H1 (cell line): ENCODE measurements around the gene DCP2. TPM values are rescaled to one million over a fixed set of nuclear protein-coding genes. Genes with fewer than 3 reads are reported as not detected.

ENCODE experiments used
- CTCF ChIA-PET: fragments of 300-600 bp; sonication (Branson Sonifier 250); formaldehyde crosslinking; loops from one replicate; lab custom pipeline; 2021; ENCODE audit not compliant: partially characterized antibody; lab: Charles Lee
- POLR2A ChIA-PET: fragments of 300-600 bp; sonication (Branson Sonifier 250); formaldehyde crosslinking; loops from one replicate; lab custom pipeline; 2021; ENCODE audit warnings: inconsistent platforms; ENCODE audit not compliant: partially characterized antibody; lab: Charles Lee
- DNase-seq, 2 experiments: peaks; one replicate each; pipeline versions ENCODE4 v3.0.0 to v3.0.0-alpha.2; 2010 to 2022; ENCODE audit warnings: low spot score in 2 of 2, low read depth in 1 of 2, mixed read lengths in 1 of 2
- FAIRE-seq: peaks from 2 replicates; lab custom pipeline; 2011; peaks lifted over from hg19 to GRCh38; lab: Jason Lieb, UNC
- H2AFZ ChIP-seq: 2 replicates; pipeline ENCODE4 v1.8.1; 2012; ENCODE audit warnings: low read length, inconsistent platforms
- H2AK5ac ChIP-seq: 2 replicates; pipeline ENCODE4 v1.6.1; 2013; ENCODE audit warnings: low read depth, low read length
- H2BK120ac ChIP-seq: replicated peaks from 2 replicates; pipeline ENCODE3; 2013; ENCODE audit warnings: low read depth, low read length, inconsistent platforms
- H2BK12ac ChIP-seq: 2 replicates; pipeline ENCODE4 v1.6.1; 2013; ENCODE audit warnings: low read depth, low read length
- H2BK15ac ChIP-seq: 2 replicates; pipeline ENCODE4 v1.6.1; 2013; ENCODE audit warnings: low read length
- H2BK20ac ChIP-seq: 2 replicates; pipeline ENCODE4 v1.6.1; 2013; ENCODE audit warnings: low read length
- H2BK5ac ChIP-seq: 2 replicates; pipeline ENCODE4 v1.6.1; 2013; ENCODE audit warnings: low read depth, low read length
- H3K14ac ChIP-seq: 2 replicates; pipeline ENCODE4 v1.6.1; 2013; ENCODE audit warnings: inconsistent platforms; ENCODE audit not compliant: insufficient read length
- H3K18ac ChIP-seq: 2 replicates; pipeline ENCODE4 v1.6.1; 2013; ENCODE audit warnings: low read length; ENCODE audit errors: extremely low read depth
- H3K23ac ChIP-seq: 2 replicates; pipeline ENCODE4 v1.6.1; 2013; ENCODE audit warnings: inconsistent platforms; ENCODE audit not compliant: insufficient read length
- H3K23me2 ChIP-seq: 2 replicates; pipeline ENCODE4 v1.6.1; 2013; ENCODE audit warnings: low read depth, low read length
- H3K27ac ChIP-seq: 2 replicates; pipeline ENCODE4 v1.6.1; 2011; ENCODE audit warnings: low read depth, low read length, inconsistent platforms
- H3K27me3 ChIP-seq, 4 experiments: replicated peaks in 1 of 4; 1 replicate in 1 of 4; 2 replicates in 3 of 4; pipeline versions ENCODE4 v1.6.1 to v1.8.1; 2011 to 2013; ENCODE audit warnings: low read length in 3 of 4, mild to moderate bottlenecking in 3 of 4, inconsistent platforms in 2 of 4, mixed read lengths in 2 of 4, moderate library complexity in 1 of 4; ENCODE audit not compliant: control insufficient read depth in 3 of 4, insufficient read depth in 3 of 4; ENCODE audit errors: extremely low read depth in 1 of 4
- H3K36me3 ChIP-seq, 4 experiments: 2 replicates each; pipeline versions ENCODE4 v1.6.1 to v1.8.1; 2011 to 2013; ENCODE audit warnings: mild to moderate bottlenecking in 4 of 4, low read length in 3 of 4, moderate library complexity in 2 of 4, control low read depth in 1 of 4, inconsistent platforms in 1 of 4; ENCODE audit not compliant: insufficient read depth in 4 of 4, control insufficient read depth in 2 of 4
- H3K4ac ChIP-seq: replicated peaks from 2 replicates; pipeline ENCODE3; 2013; ENCODE audit warnings: low read length, low read depth, mixed read lengths, inconsistent platforms; ENCODE audit not compliant: insufficient read length
- H3K4me1 ChIP-seq, 4 experiments: replicated peaks in 1 of 4; 1 replicate in 1 of 4; 2 replicates in 3 of 4; pipeline versions ENCODE4 v1.6.1 to v1.8.1; 2011 to 2013; ENCODE audit warnings: low read length in 3 of 4, inconsistent platforms in 2 of 4, mixed read lengths in 1 of 4; ENCODE audit not compliant: insufficient read depth in 4 of 4, control insufficient read depth in 3 of 4
- H3K4me2 ChIP-seq, 2 experiments: 2 replicates each; pipeline versions ENCODE4 v1.6.1 to v1.8.1; 2011 to 2013; ENCODE audit warnings: low read depth in 2 of 2, low read length in 2 of 2, control low read depth in 1 of 2, inconsistent platforms in 1 of 2, mild to moderate bottlenecking in 1 of 2; ENCODE audit not compliant: insufficient read depth in 1 of 2
- H3K4me3 ChIP-seq, 4 experiments: fragments of 200-600, 300-600 bp in 1 of 4; sonication (generic), shearing (Covaris generic), sonication (Bioruptor Twin) in 1 of 4; 2 replicates each; pipeline versions ENCODE4 v1.5.1 to v1.8.1; 2011 to 2016; ENCODE audit warnings: low read length in 4 of 4, low read depth in 3 of 4, control low read depth in 2 of 4, inconsistent platforms in 2 of 4, mild to moderate bottlenecking in 2 of 4, mixed read lengths in 1 of 4, moderate library complexity in 1 of 4; ENCODE audit not compliant: insufficient read depth in 2 of 4; ENCODE audit errors: extremely low read depth in 1 of 4
- H3K56ac ChIP-seq: replicated peaks from 2 replicates; pipeline ENCODE3; 2013; ENCODE audit warnings: low read depth, mild to moderate bottlenecking, mixed read lengths, low read length, inconsistent platforms; ENCODE audit not compliant: insufficient read length
- H3K79me1 ChIP-seq: 2 replicates; pipeline ENCODE4 v1.6.1; 2013; ENCODE audit warnings: low read depth, low read length, control low read depth
- H3K79me2 ChIP-seq, 2 experiments: 2 replicates each; pipeline versions ENCODE4 v1.6.1 to v1.8.1; 2012 to 2013; ENCODE audit warnings: low read length in 2 of 2, mild to moderate bottlenecking in 2 of 2, inconsistent platforms in 1 of 2; ENCODE audit not compliant: insufficient read depth in 2 of 2, control insufficient read depth in 1 of 2
- H3K9ac ChIP-seq, 4 experiments: replicated peaks in 1 of 4; 1 replicate in 1 of 4; 2 replicates in 3 of 4; pipeline versions ENCODE4 v1.6.1 to v1.8.1; 2011 to 2013; ENCODE audit warnings: low read depth in 3 of 4, low read length in 3 of 4, control low read depth in 2 of 4, mild to moderate bottlenecking in 2 of 4, moderate library complexity in 2 of 4, inconsistent platforms in 1 of 4; ENCODE audit errors: extremely low read depth in 1 of 4
- H3K9me3 ChIP-seq, 2 experiments: 2 replicates each; pipeline versions ENCODE4 v1.6.1 to v1.8.1; 2012 to 2013; ENCODE audit warnings: mild to moderate bottlenecking in 2 of 2, moderate library complexity in 2 of 2, control low read depth in 1 of 2, inconsistent platforms in 1 of 2, low read depth in 1 of 2, low read length in 1 of 2, mixed read lengths in 1 of 2; ENCODE audit not compliant: insufficient read depth in 2 of 2
- H4K20me1 ChIP-seq, 2 experiments: replicated peaks in 1 of 2; 2 replicates each; pipeline versions ENCODE3 to v1.8.1; 2011 to 2013; ENCODE audit warnings: inconsistent platforms in 2 of 2, low read length in 2 of 2, mild to moderate bottlenecking in 1 of 2; ENCODE audit not compliant: insufficient read depth in 2 of 2, control insufficient read depth in 1 of 2
- H4K5ac ChIP-seq: 2 replicates; pipeline ENCODE4 v1.6.1; 2013; ENCODE audit warnings: low read length, low read depth, mixed read lengths, inconsistent platforms; ENCODE audit not compliant: insufficient read length
- H4K8ac ChIP-seq: 2 replicates; pipeline ENCODE4 v1.8.0; 2013; ENCODE audit warnings: mild to moderate bottlenecking, moderate library complexity, low read length, inconsistent platforms; ENCODE audit not compliant: insufficient read depth; ENCODE audit errors: extremely low read depth
- H4K91ac ChIP-seq: replicated peaks from 2 replicates; pipeline ENCODE3; 2013; ENCODE audit warnings: low read length, mixed read lengths, inconsistent platforms; ENCODE audit not compliant: insufficient read length
- ASH2L ChIP-seq: fragments of 200-600, 300-600 bp; sonication (generic); IDR thresholded peaks from one replicate; pipeline ENCODE4 v1.7.1; 2017; ENCODE audit warnings: low read length
- CTCF ChIP-seq, 3 experiments: IDR thresholded peaks; 1 replicate in 2 of 3; 2 replicates in 1 of 3; pipeline versions ENCODE4 v1.5.1 to v1.6.1; 2011; ENCODE audit warnings: low read length in 3 of 3, mild to moderate bottlenecking in 3 of 3, inconsistent platforms in 2 of 3, low read depth in 1 of 3, moderate library complexity in 1 of 3; ENCODE audit not compliant: insufficient read depth in 1 of 3; ENCODE audit errors: control extremely low read depth in 1 of 3
- EP300 ChIP-seq, 2 experiments: IDR thresholded peaks; 1 replicate in 1 of 2; 2 replicates in 1 of 2; pipeline ENCODE4 v1.6.1; 2011 to 2012; ENCODE audit warnings: low read depth in 2 of 2, low read length in 2 of 2, mild to moderate bottlenecking in 2 of 2, borderline replicate concordance in 1 of 2, inconsistent platforms in 1 of 2, moderate library complexity in 1 of 2
- HDAC6 ChIP-seq: IDR thresholded peaks from one replicate; pipeline ENCODE4 v1.7.1; 2012; ENCODE audit warnings: low read depth, mild to moderate bottlenecking, inconsistent platforms, low read length, moderate library complexity
- KDM5A ChIP-seq: fragments of 200-600 bp; IDR thresholded peaks from 2 replicates; pipeline ENCODE4 v1.7.1; 2012; ENCODE audit warnings: mild to moderate bottlenecking, low read length, inconsistent platforms, mixed read lengths
- MAFK ChIP-seq: IDR thresholded peaks from 2 replicates; pipeline ENCODE4 v1.6.1; 2012; ENCODE audit warnings: low read depth, mild to moderate bottlenecking, improper control_type of control experiment, low read length
- POU5F1 ChIP-seq: IDR thresholded peaks from 2 replicates; pipeline ENCODE4 v1.6.1; 2011; ENCODE audit warnings: low read depth, mild to moderate bottlenecking, low read length, moderate library complexity
- RNF2 ChIP-seq: fragments of 200-900, 300-1000 bp; sonication (generic); IDR thresholded peaks from 2 replicates; pipeline ENCODE4 v1.7.1; 2016; ENCODE audit warnings: borderline replicate concordance, low read depth, mild to moderate bottlenecking, antibody characterized with exemption, low read length; ENCODE audit not compliant: poor library complexity, severe bottlenecking; ENCODE audit errors: missing control alignments
- SP2 ChIP-seq: IDR thresholded peaks from 2 replicates; pipeline ENCODE4 v1.6.1; 2012; ENCODE audit warnings: mild to moderate bottlenecking, low read length, inconsistent platforms
- TAF7 ChIP-seq: optimal IDR thresholded peaks from 2 replicates; pipeline ENCODE3; 2011; ENCODE audit warnings: low read depth, mild to moderate bottlenecking, inconsistent platforms, low read length, moderate library complexity, borderline replicate concordance
- ZNF274 ChIP-seq: IDR thresholded peaks from 2 replicates; pipeline ENCODE4 v1.7.0; 2012; ENCODE audit warnings: low read length, borderline replicate concordance; ENCODE audit errors: extremely low read depth
- WGBS, 2 experiments: shearing (Covaris generic) in 1 of 2; methylation state at CpG; one replicate each; pipeline versions ENCODE4 v1.1.6 to v1.1.7; 2013 to 2015; ENCODE audit warnings: low lambda C conversion rate in 2 of 2, mixed read lengths in 2 of 2, inconsistent platforms in 1 of 2, low coverage in 1 of 2, missing lambda C conversion rate in 1 of 2; ENCODE audit not compliant: insufficient replicate concordance in 2 of 2, insufficient coverage in 1 of 2, insufficient read length in 1 of 2; ENCODE audit errors: extremely low coverage in 1 of 2, missing lambda C conversion rate in 1 of 2; 5-methylcytosine and 5-hydroxymethylcytosine counted together
- polyA plus RNA-seq, 7 experiments: library from polyadenylated mRNA; depleted of rRNA in 3 of 7; stranded (reverse) in 5 of 7; unstranded in 2 of 7; fragments of >200 nt in 5 of 7; fragments of 200-250 nt in 2 of 7; gene quantifications; 1 replicate in 5 of 7; 2 replicates in 1 of 7; 4 replicates in 1 of 7; pipeline versions ENCODE4 v1.2.1 to v1.2.3, GENCODE V29; 2011 to 2013; ENCODE audit warnings: missing spikeins in 2 of 7, mixed read lengths in 2 of 7
- total RNA-seq: library from RNA; stranded (reverse); fragmentation: NEBNext Ultra II Directional; extraction: Animal tissue kit (Norgen Biotek cat#: 25700); gene quantifications from 2 replicates; pipeline ENCODE4 v1.2.1, GENCODE V29; 2021

Gene DCP2
- total and polyA plus RNA-seq, 2 of the 8 experiments (the other 6 are each of a cell fraction or from before 2014, with no cell fraction given), result 14.4 to 162 TPM

- Histone ChIP-seq H3K79me2 (peaks cover 0 to 22% of the 10 kb centered on the region in 2 experiments; a peak in 3 of 4 replicates), H3K4me3 (no peak overlapping the region), H4K8ac (no peak overlapping the region), H3K27me3 (no peaks in the 10 kb centered on the region), H3K9me3 (no peaks in the 10 kb centered on the region), H3K18ac (no peak overlapping the region), H2BK15ac (no peak overlapping the region), H3K23ac (no peak overlapping the region), H3K36me3 (peaks cover 3 to 68% (median 27%) of the 10 kb centered on the region in 4 experiments), H2AFZ (no peak overlapping the region), H3K14ac (no peak overlapping the region), H3K4me2 (no peak overlapping the region), H3K4ac (no peak overlapping the region), H3K27ac (no peak overlapping the region), H3K56ac (no peak overlapping the region), H2AK5ac (no peak overlapping the region), H2BK12ac (no peak overlapping the region), H4K5ac (no peak overlapping the region), H2BK20ac (no peak overlapping the region), H2BK120ac (no peak overlapping the region), H3K79me1 (no peaks in the 10 kb centered on the region), H2BK5ac (no peak overlapping the region), H3K4me1 (no peaks in the 10 kb centered on the region; a peak in 1 of 7 replicates), H3K23me2 (no peaks in the 10 kb centered on the region), H4K91ac (no peak overlapping the region), H4K20me1 (peaks cover 0 to 8% of the 10 kb centered on the region in 2 experiments), H3K9ac (no peak overlapping the region)
- POLR2A ChIA-PET, result interaction anchor here (1.5 kb wide), 1 partner anchor 26 kb away, joined by 3 read pairs; no protein-coding TSS in a partner anchor
- FAIRE-seq (no peak), DNase-seq (no peak)
- CTCF ChIA-PET, result interaction anchor here (1.1 kb wide), 2 partner anchors 15 to 17 kb away, joined by 3 to 4 read pairs; no protein-coding TSS in a partner anchor
- WGBS, 2 experiments, result 96% methylated on average over 5 of the region's 5 CpGs; no CpG with 5 or more reads in 1 of the 2 experiments
- TF ChIP-seq ZNF274, result no peak
- no peak for TF ChIP-seq CTCF (IDR thresholded peaks at IDR 0.05; ENCODE audit: control extremely low read depth in 1 of 3, insufficient read depth in 1 of 3, low read depth in 1 of 3, low read length in 3 of 3)
- no peak for TF ChIP-seq ASH2L
- TF ChIP-seq TAF7, result no peak
- TF ChIP-seq HDAC6, result no peak
- TF ChIP-seq POU5F1, result no peak
- no peak for TF ChIP-seq KDM5A
- TF ChIP-seq SP2, result no peak
- no peak for TF ChIP-seq MAFK
- no peak for TF ChIP-seq EP300 (IDR thresholded peaks at IDR 0.05; ENCODE audit: borderline replicate concordance in 1 of 2, low read depth in 2 of 2, low read length in 2 of 2)
- no peak for TF ChIP-seq RNF2
Measured at GRCh38 chr5:113002423-113002822, 25.8 kb downstream of the DCP2 start.
